Choroid plexus epithelial cell (primary cell): ENCODE data around the gene PCDHB12.
A peak's percentile ranks its signal among the peaks of the same experiment; 100 is the strongest.
"Not testable (repeated sequence)": the region's sequence is repeated elsewhere in the genome, so short reads cannot be mapped to it uniquely, and the experiment has no call there.

ENCODE experiments used
- DNase-seq: peaks from one replicate; pipeline ENCODE4 v3.0.0-alpha.2; 2010; ENCODE audit warnings: low read depth
- H3K4me3 ChIP-seq: 2 replicates; pipeline ENCODE4 v1.5.1; 2011; ENCODE audit warnings: low read depth, mild to moderate bottlenecking, control low read depth, low read length, moderate library complexity
- CTCF ChIP-seq: conservative IDR thresholded peaks from 2 replicates; pipeline ENCODE4 v1.5.1; 2011; ENCODE audit warnings: low read depth, mild to moderate bottlenecking, control low read depth, inconsistent platforms, low read length, moderate library complexity

The PCDHB12 gene

GRCh38 chr5:141199359-141200235 is 8.9 kb upstream of the PCDHB12 start, which contains the start of gene PCDHB11:
Gene PCDHB11, plus strand, starts transcription at chr5:141199627. Its CDS starts 148 bp downstream, at chr5:141199775.
- no peak within 1 kb of the TSS for H3K4me3 ChIP-seq
- DNase-seq = no peak

GRCh38 chr5:141201126-141201525 is 7.4 kb upstream of the PCDHB12 start:
- H3K4me3 ChIP-seq, DNase-seq: not testable (repeated sequence)

More at GRCh38 chr5:141199359-141200235, 8.9 kb upstream of the PCDHB12 start, which contains the start of gene PCDHB11:
- TF ChIP-seq CTCF = no peak

GRCh38 chr5:141201646-141202045 is 6.9 kb upstream of the PCDHB12 start:
- DNase-seq, H3K4me3 ChIP-seq: not testable (repeated sequence)

- not testable (repeated sequence) for DNase-seq, H3K4me3 ChIP-seq
Observed at GRCh38 chr5:141210281-141210680, 1.8 kb downstream of the PCDHB12 start.

- H3K4me3 ChIP-seq, DNase-seq: not testable (repeated sequence)
Observed at GRCh38 chr5:141210849-141211248, 2.3 kb downstream of the PCDHB12 start.

GRCh38 chr5:141213656-141214339 is 5.3 kb downstream of the PCDHB12 start, which contains the start of gene PCDHB13:
Gene PCDHB13, plus strand, starts transcription at chr5:141213919. Its CDS starts 205 bp downstream, at chr5:141214124.
- peak; percentile 5 for DNase-seq

GRCh38 chr5:141214583-141214982 is 6.1 kb downstream of the PCDHB12 start:
- not testable (repeated sequence) for DNase-seq, H3K4me3 ChIP-seq

More at GRCh38 chr5:141213656-141214339, 5.3 kb downstream of the PCDHB12 start, which contains the start of gene PCDHB13:
- H3K4me3 ChIP-seq = not testable (repeated sequence)

- not testable (repeated sequence) for H3K4me3 ChIP-seq, DNase-seq
Observed at GRCh38 chr5:141215504-141215903, 7.0 kb downstream of the PCDHB12 start.

GRCh38 chr5:141216035-141216434 is 7.5 kb downstream of the PCDHB12 start:
- H3K4me3 ChIP-seq, DNase-seq: not testable (repeated sequence)

GRCh38 chr5:141223112-141223783 is 14.7 kb downstream of the PCDHB12 start, which contains the start of gene PCDHB14:
Gene PCDHB14, plus strand, starts transcription at chr5:141223343. Its CDS starts 163 bp downstream, at chr5:141223506.
- peak; percentile 18 for DNase-seq
- no peak for TF ChIP-seq CTCF
- no peak within 1 kb of the TSS for H3K4me3 ChIP-seq

GRCh38 chr5:141224844-141225243 is 16.3 kb downstream of the PCDHB12 start:
- not testable (repeated sequence) for DNase-seq, H3K4me3 ChIP-seq

GRCh38 chr5:141225421-141225820 is 16.9 kb downstream of the PCDHB12 start:
- DNase-seq, H3K4me3 ChIP-seq: not testable (repeated sequence)
